ENCODE measurements around the gene HIVEP2. TPM values are rescaled to one million over a fixed set of nuclear protein-coding genes. Genes with fewer than 3 reads are reported as not detected.

The HIVEP2 gene
- total RNA-seq, 2 donors from 2014 or later: 23.8 to 33.1 TPM

DNA sequence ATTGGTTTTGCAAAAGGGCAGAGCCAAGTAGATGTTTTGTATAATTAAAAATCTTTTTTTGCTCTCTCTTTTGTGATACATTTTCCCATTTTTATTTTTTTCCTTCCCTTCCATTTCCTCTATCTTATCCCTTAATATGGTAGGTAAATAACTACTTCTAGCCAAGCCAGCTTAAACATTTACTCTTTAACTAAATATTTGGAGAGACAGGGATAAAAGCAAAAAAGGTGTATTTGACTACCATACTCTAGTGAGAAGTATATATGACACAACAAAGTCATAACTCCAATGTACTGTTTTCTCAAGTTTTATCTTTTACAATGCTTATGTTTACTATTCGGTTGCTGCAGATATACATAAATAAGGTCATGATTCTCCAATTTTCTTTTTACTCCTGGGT lies 154.7 kb downstream of the HIVEP2 start:
- peaks cover 13 to 55% of the 10 kb centered on the region in 2 donors for H3K36me3 Mint-ChIP-seq
- ATAC-seq (no peak), DNase-seq (ENCODE audit: low spot score in 2 of 2) (no peak)
- H3K9me3 Mint-ChIP-seq: peaks cover 0 to 4% of the 10 kb centered on the region in 2 donors
- peak overlapping the region in 1 of 2 donors; percentile 81 for H3K27ac Mint-ChIP-seq

DNA sequence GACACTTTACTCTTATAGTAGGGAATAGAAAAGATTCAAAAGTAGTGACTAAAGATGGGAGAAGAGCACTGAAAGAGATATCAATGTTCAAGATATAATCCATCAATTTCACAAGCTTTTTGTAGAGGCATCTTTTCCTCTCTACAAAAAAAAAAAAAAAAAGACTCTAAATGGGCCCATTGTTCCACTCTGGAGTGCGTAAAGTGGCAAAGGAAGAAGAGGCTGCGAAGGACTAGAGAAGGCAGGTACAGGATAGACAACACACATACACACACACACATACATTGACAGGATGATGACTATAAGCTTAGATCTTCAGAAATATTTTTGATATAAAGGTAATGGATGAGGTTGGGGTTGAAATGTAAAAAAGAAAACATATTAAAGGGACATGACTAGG lies 157.6 kb downstream of the HIVEP2 start:
- H3K9me3 Mint-ChIP-seq: peaks cover 0 to 4% of the 10 kb centered on the region in 2 donors
- ATAC-seq: no peak
- no peak overlapping the region for H3K27ac Mint-ChIP-seq
- DNase-seq (ENCODE audit: low spot score in 2 of 2): no peak
- peaks cover 13 to 56% of the 10 kb centered on the region in 2 donors for H3K36me3 Mint-ChIP-seq

DNA sequence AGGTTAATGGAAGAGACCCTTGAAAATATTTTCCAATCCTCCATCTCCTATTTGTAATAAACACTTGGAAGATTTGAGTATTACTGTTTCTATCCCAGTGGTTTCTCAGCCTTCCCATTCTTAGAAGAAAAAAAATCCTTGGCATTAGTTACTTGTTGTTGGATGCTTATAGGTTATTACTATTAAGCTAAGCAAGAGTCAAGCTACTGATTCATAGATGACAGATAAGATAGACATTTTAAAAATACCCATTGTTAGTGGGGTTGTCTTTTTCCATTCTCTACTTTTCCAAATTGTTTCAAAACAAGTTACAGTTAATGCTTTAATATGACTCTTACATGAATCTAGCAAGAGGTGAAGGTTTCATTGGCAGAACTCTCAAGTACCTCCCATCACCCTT lies 158.5 kb downstream of the HIVEP2 start:
- DNase-seq (ENCODE audit: low spot score in 2 of 2): no peak
- H3K36me3 Mint-ChIP-seq: peaks cover 13 to 51% of the 10 kb centered on the region in 2 donors
- H3K27ac Mint-ChIP-seq: no peak overlapping the region
- peaks cover 0 to 4% of the 10 kb centered on the region in 2 donors for H3K9me3 Mint-ChIP-seq
- ATAC-seq: no peak

DNA sequence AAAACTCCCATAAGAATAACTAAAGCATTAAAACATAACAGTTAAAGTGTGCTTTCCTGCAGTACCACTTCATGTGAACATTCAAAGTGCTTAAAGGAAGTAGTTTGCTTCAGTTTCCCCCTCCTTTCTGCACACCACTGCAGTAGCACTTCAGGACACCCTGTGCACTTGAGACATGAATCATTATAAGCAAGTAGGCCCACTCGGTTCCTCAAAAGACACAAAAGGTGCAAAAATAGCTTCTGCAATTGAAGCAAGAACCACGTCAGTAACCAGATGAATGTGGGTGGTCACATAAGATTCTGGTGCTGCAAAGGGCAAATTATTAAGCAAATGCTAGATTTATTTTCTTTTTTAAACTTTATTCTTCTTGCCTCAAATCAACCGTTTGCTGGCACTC lies 160.6 kb downstream of the HIVEP2 start:
- no peak for DNase-seq (ENCODE audit: low spot score in 2 of 2)
- peak overlapping the region; percentile 57 to 73 for H3K27ac Mint-ChIP-seq
- peak; percentile 76 to 86 for ATAC-seq
- H3K9me3 Mint-ChIP-seq: no peaks in the 10 kb centered on the region
- H3K36me3 Mint-ChIP-seq: peaks cover 13 to 40% of the 10 kb centered on the region in 2 donors

DNA sequence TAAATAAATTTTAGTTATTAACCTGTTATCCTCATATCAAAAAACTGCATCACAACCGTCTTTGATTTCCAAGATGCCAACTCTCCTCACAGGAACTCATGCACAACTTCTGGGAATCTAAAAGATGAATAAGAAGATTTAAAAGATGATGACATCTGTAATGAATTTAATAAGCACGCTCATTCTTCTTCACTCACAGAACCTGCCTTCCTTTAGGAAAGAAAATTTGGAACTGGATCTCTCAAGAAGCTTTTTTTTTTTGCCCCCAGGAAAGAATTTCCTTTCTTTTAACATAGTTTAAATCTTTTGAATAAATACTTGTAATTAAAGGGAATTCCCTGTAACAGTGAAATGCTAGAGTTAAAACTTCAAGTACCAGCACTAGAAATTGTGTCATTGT lies 161.5 kb downstream of the HIVEP2 start:
- no peak for DNase-seq (ENCODE audit: low spot score in 2 of 2)
- no peaks in the 10 kb centered on the region for H3K9me3 Mint-ChIP-seq
- H3K27ac Mint-ChIP-seq: peak overlapping the region in 1 of 2 donors; percentile 61
- ATAC-seq: no peak
- H3K36me3 Mint-ChIP-seq: peaks cover 12 to 32% of the 10 kb centered on the region in 2 donors

DNA sequence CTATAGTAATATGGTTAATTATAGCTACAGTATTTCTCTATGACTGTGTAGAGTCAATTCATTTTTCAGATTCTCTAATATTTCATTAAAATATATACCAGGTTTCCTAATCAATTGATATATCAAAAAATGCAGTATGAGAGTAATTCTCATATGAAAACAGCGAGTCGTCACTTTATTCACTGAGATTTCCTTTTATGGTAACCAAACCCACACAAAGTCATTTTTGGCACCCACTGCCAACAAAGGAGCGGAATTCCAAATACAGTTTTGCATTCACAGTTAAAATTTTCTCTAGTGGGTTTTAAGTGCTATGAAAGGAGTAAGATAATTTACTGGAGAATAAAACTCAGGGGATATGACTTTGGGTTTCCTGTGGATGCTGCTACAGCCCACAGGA lies 163.8 kb downstream of the HIVEP2 start:
- Mint-ChIP-seq H3K36me3 (peaks cover 0 to 14% of the 10 kb centered on the region in 2 donors), H3K9me3 (no peaks in the 10 kb centered on the region), H3K27ac (peak overlapping the region in 1 of 2 donors; percentile 39)
- ATAC-seq: no peak
- DNase-seq (ENCODE audit: low spot score in 2 of 2): no peak

DNA sequence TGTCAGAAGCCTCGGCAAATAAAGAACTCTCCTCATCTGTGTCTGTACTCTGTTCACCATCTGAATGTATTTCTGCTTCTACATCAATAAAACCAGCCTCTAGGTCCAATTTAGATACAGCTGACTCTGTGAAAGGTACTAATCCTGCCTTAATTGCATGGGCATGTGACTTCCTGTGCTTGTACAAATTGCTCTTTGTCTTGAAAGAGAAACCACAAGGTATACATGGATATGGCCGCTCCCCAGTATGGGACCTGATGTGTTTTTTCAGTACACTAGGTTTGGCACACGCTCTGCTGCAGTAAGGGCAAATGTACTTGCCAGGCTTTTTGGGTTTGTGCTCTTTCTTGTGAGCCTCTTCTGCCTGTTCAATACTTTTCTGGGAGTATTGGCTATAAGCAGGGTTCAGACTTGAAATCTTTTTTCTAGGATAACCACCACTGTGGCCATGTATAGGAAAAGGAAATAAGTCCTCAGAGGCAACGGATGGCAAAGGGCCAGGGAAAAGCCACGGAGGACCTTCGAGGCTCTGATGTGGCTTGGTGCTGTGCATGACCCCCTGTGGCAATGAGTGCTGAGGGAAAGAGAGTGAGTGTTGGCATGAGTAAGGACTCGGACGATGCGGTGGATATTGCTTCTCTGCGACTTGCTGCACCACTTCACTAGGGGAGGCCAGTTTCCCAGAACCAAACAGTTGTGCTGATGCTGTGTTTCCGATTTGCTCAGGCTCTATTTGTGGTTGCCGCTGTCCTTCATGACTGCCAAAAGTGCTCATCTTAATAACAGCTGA lies 170.9 kb downstream of the HIVEP2 start:
- Mint-ChIP-seq H3K9me3 (peaks cover 0 to 4% of the 10 kb centered on the region in 2 donors), H3K36me3 (peaks cover 55 to 60% of the 10 kb centered on the region in 2 donors), H3K27ac (peak overlapping the region; percentile 65 to 79)
- DNase-seq (ENCODE audit: low spot score in 2 of 2) (no peak), ATAC-seq (peak; percentile 54 to 62)

DNA sequence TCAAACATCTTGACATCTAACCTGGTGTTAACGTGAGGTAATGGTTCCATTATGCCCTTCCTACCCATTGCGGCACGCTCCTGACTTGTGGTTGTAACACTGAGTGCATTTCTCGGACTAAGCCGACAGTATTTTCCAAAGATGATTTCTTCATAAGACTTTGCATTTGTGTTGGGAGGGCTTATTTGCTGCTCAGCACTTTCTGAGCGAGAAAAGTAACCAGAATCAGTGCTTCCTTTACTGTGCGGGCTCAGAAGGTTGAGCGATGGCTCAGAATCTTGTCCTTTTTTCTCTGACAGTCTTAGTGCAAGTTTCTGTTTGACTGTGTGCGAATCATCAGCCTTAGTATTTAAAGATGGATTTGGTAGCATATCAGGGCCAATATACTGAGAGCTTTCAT lies 171.7 kb downstream of the HIVEP2 start:
- peaks cover 55 to 66% of the 10 kb centered on the region in 2 donors for H3K36me3 Mint-ChIP-seq
- DNase-seq (ENCODE audit: low spot score in 2 of 2) (peak in 1 of 2 donors; percentile 28), ATAC-seq (peak; percentile 87 to 88)
- H3K27ac Mint-ChIP-seq: peak overlapping the region; percentile 65 to 79
- peaks cover 0 to 4% of the 10 kb centered on the region in 2 donors for H3K9me3 Mint-ChIP-seq

DNA sequence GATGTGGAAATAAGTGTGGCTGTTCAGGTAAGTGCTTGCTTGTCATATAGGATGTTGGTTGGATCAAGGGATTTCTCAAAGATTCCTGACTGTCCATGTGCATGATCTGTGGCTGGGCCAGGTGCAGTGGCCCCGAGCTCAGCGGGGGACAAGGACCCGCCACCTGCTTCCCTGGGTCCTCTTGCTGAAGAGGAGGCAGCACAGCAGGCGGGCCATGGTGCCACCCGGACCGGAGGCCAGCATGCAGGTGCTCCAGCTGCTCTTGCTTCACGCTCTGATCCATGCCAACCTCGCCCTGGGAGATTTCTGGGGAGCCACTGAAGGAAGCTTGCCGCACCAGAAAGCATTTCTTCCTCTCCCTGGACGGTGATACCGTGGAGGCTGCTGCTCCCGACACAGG lies 173.8 kb downstream of the HIVEP2 start:
- peaks cover 55 to 88% of the 10 kb centered on the region in 2 donors for H3K36me3 Mint-ChIP-seq
- H3K9me3 Mint-ChIP-seq: peaks cover 0 to 4% of the 10 kb centered on the region in 2 donors
- H3K27ac Mint-ChIP-seq: peak overlapping the region in 1 of 2 donors; percentile 45
- no peak for DNase-seq (ENCODE audit: low spot score in 2 of 2)
- ATAC-seq: no peak

DNA sequence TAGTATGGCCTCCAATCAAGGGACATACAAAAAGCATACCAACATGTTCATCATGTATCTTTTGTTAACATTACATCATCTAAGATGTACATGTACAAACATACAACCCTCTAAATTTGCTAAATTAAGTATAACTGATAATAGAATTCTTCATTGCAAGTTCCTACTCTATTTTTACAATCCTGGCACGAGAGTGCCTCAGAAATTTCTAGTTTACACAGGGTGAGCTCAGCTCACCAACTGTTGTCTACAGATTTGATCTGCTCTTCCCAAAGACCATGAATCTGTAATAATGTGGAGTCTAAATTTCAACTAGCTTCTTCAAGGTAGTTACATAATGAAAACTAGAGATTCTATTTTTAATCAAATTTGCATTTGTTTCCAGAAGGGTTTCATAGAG lies 179.7 kb downstream of the HIVEP2 start:
- DNase-seq (ENCODE audit: low spot score in 2 of 2) (no peak), ATAC-seq (no peak)
- Mint-ChIP-seq H3K9me3 (no peaks in the 10 kb centered on the region), H3K27ac (no peak overlapping the region), H3K36me3 (peaks cover 24 to 66% of the 10 kb centered on the region in 2 donors)

DNA sequence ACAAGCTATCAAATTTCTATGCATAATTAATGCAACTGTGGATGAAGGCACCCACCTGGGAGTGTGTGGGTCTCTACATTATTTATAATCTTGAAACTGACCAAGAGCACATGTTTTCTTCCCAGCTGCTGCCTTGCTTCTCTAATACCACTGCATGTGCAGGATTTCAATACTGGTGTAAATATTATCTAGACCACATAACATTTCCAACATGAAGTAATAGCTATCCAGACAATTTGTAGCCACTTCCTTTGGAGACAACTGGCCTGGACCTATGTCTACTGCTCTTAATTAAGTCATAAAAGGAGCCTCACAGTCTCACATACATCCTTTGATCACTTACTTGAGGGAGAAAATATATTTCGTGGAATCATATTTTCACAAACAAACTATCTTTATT lies 180.7 kb downstream of the HIVEP2 start:
- Mint-ChIP-seq H3K36me3 (peaks cover 24 to 66% of the 10 kb centered on the region in 2 donors), H3K9me3 (no peaks in the 10 kb centered on the region), H3K27ac (peak overlapping the region in 1 of 2 donors; percentile 15)
- ATAC-seq (no peak), DNase-seq (ENCODE audit: low spot score in 2 of 2) (no peak)

DNA sequence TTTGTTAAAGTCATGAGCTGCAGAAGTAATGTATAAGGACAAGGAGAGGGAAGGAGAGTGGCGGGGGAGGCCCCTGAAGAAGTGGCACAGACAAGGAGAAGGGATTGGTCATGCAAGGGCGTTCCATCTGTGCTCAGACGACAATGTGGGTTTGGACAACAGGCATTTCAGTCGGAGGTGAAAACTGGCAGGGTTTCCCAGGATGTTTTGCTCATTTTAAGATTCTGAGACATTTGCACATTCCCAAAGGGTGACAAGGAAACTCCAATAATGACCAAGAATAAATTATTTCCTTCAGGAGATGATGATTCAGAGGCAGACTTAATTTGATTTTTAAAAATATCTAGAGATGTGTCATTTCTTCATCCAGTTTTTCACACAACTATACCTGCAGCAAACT lies 181.8 kb downstream of the HIVEP2 start:
- Mint-ChIP-seq H3K9me3 (no peaks in the 10 kb centered on the region), H3K36me3 (peaks cover 22 to 59% of the 10 kb centered on the region in 2 donors), H3K27ac (peak overlapping the region in 1 of 2 donors; percentile 48)
- ATAC-seq (no peak), DNase-seq (ENCODE audit: low spot score in 2 of 2) (no peak)

DNA sequence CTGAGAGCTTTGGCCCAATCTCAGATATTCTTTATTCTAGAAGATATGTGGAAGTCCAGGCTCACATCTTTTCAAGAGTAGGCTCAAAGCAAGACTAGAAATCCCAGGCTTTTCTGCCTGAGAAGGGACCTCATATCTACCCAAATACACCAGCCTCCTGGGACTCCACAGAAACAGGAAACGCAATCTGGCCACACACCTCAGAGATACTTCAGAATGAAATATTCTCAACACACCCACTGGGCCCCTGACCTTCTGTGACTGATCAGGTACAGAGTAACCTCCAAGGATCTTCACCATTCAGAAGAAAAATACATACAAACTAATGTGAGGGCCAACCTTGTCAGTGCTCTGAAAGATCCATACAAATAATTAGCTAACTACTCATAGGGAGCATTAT lies 183.2 kb downstream of the HIVEP2 start:
- DNase-seq (ENCODE audit: low spot score in 2 of 2) (no peak), ATAC-seq (peak in 1 of 2 donors; percentile 32)
- Mint-ChIP-seq H3K9me3 (no peaks in the 10 kb centered on the region), H3K36me3 (peaks cover 33 to 59% of the 10 kb centered on the region in 2 donors), H3K27ac (peak overlapping the region in 1 of 2 donors; percentile 87)

DNA sequence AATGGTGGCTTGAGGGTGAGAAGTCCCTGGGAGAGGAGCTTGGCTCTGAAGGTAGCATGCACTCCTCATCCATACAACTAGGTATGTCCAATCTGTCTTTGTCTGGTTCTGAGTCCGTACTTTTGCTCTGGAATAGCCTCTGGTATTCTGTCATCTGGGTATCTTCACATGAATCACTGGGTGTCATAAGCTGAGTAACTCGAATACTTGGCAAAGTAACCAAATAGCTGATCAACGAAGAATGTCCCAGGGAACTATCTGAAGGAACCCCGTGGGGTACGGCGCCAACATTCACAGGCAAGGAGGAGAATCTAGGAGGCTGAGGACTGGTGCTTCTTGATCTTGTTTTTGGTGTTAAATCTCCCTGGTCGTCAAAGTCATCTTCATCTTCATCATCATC lies 184.8 kb downstream of the HIVEP2 start:
- DNase-seq (ENCODE audit: low spot score in 2 of 2) (no peak), ATAC-seq (no peak)
- Mint-ChIP-seq H3K27ac (peak overlapping the region; percentile 18 to 63), H3K36me3 (peaks cover 45 to 67% of the 10 kb centered on the region in 2 donors), H3K9me3 (no peaks in the 10 kb centered on the region)

DNA sequence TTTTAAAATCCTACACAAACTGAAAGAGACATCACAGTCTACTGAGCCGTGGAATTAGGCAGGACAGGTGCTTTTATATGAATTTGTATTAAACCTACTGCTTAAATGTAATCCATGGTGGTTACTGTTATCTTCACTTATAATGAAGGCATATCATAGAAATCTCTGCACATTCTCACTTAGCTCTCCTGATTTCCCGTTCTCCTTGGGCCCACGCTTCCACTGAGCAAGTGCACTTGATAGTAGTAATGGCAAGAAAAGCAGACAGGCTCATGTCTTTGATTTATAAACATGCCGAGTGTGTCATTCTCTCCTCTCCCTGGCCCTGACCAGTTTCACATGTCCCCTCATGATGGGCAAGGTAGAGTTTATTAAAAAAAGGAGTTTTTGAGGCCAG lies 186.3 kb downstream of the HIVEP2 start:
- Mint-ChIP-seq H3K9me3 (no peaks in the 10 kb centered on the region), H3K27ac (peak overlapping the region in 1 of 2 donors; percentile 81)
- no peak for DNase-seq (ENCODE audit: low spot score in 2 of 2)

DNA sequence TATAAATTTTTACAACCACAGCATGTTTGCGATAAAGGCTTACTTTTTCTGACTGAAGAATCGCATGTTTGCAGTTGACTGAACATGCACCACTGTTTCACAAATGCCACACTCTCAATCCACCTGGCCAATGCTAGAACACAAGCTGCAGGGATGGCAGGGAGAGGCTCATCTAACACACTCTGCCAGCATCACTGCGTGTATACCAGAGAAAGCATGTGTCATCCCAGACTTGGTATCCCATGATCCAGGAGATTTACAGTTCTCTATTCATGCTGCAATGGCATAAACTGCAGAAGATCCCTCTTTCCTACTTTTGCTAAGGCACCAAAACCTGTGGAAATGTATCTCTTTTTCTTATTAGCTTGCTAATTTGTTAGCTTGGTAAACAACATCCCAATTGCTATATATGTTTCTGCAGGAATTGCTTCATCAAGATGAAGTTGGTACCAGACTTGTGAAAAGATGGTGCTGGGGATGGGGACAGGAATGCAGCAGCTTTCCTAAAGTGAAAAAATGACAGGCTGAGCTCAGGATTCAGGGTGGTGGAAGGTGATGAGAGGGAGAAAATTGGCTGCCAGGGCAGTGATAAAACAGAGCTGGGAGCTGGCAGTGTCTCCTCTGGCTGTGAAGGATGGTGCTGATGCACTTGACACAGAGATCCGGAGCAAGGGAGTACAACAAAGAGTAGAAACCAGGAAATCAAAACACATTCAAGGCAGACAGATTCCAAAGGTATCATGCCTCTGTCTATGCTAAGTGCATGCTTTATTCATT lies 186.9 kb downstream of the HIVEP2 start:
- peak overlapping the region; percentile 75 to 84 for H3K27ac Mint-ChIP-seq
- no peaks in the 10 kb centered on the region for H3K9me3 Mint-ChIP-seq
- ATAC-seq: no peak
- DNase-seq (ENCODE audit: low spot score in 2 of 2): no peak
- H3K36me3 Mint-ChIP-seq: peaks cover 51 to 75% of the 10 kb centered on the region in 2 donors

More for the DNA sequence above, 186.3 kb downstream of the HIVEP2 start:
- no peak for ATAC-seq
- H3K36me3 Mint-ChIP-seq: peaks cover 46 to 72% of the 10 kb centered on the region in 2 donors

DNA sequence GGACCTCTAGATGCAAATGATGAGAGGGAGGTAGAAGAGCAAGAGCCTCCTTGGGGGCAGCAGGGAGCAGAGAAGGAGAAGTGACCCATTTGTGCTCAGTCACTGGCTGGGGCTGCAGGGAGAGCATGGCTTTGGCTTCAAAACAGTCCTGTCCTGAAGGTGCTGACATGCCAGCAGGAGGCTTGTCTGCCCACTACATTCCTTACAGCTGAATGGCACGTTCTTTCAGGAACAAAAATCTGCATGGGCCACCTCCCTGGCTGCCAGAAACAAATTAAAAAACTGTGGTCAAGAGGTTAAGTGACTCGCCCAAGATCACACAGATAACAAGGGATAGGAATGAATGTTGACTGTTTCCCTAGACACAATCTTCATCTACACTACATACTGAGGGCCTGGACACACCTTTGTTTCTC lies 188.8 kb downstream of the HIVEP2 start:
- DNase-seq (ENCODE audit: low spot score in 2 of 2) (no peak), ATAC-seq (peak; percentile 62 to 86)
- Mint-ChIP-seq H3K27ac (peak overlapping the region; percentile 44 to 92), H3K36me3 (peaks cover 43 to 64% of the 10 kb centered on the region in 2 donors), H3K9me3 (no peaks in the 10 kb centered on the region)
